Measurements from ENCODE around the gene SNX7. TPM values are rescaled to one million over a fixed set of nuclear protein-coding genes. Genes with fewer than 3 reads are reported as not detected.

The SNX7 gene
- total and polyA plus RNA-seq, 2 donors (not counting 1 experiment from before 2014, with no cell fraction given): not detected

- no peak overlapping the region for H3K4me3 Mint-ChIP-seq
- no peaks in the 10 kb centered on the region for H3K9me3 ChIP-seq (ENCODE audit: control extremely low read depth in 1 of 3, control insufficient read depth in 2 of 3, insufficient read depth in 1 of 3, low read length in 2 of 3)
- DNase-seq (no peak), ATAC-seq (ENCODE audit: low read depth) (no peak)
- no peak overlapping the region for H3K4me3 ChIP-seq (ENCODE audit: control extremely low read depth in 1 of 5, extremely low read depth in 1 of 5, insufficient read depth in 1 of 5, low read depth in 2 of 5, low read length in 4 of 5)
- no peak overlapping the region for H2AFZ ChIP-seq (ENCODE audit: insufficient read depth, low read depth, low read length, poor library complexity, severe bottlenecking)
- intact Hi-C loops (cut with micrococcal nuclease): no loop called here
- TF ChIP-seq CTCF (IDR thresholded peaks at IDR 0.05) (no peak), EZH2 (IDR thresholded peaks at IDR 0.05; ENCODE audit: borderline replicate concordance, insufficient read depth, low read depth, low read length, poor library complexity, severe bottlenecking) (no peak)
- no peak overlapping the region for H3K9ac ChIP-seq (ENCODE audit: low read length)
- H4K20me1 ChIP-seq (ENCODE audit: control insufficient read depth, insufficient read depth, low read length, poor library complexity, severe bottlenecking): no peaks in the 10 kb centered on the region
- H3K27me3 ChIP-seq (replicated peaks in 1 of 4; ENCODE audit: control extremely low read depth in 1 of 4, control insufficient read depth in 3 of 4, insufficient read depth in 4 of 4, low read length in 3 of 4): no peaks in the 10 kb centered on the region
- H3K4me1 Mint-ChIP-seq: no peaks in the 10 kb centered on the region
- no peaks in the 10 kb centered on the region for H3K36me3 ChIP-seq (replicated peaks in 1 of 2; ENCODE audit: control extremely low read depth in 1 of 2, control insufficient read depth in 1 of 2, extremely low read depth in 1 of 2, insufficient read depth in 2 of 2, low read length in 1 of 2)
- no CpG with 5 or more reads among the region's 2 CpGs for WGBS (ENCODE audit: insufficient coverage)
- no peak overlapping the region for H3K27ac Mint-ChIP-seq
- ChIA-PET POLR2A (no interaction called here), CTCF (interaction anchor here (1.2 kb wide), 1 partner anchor 10 kb away, joined by 3 read pairs; no protein-coding TSS in a partner anchor)
- no peaks in the 10 kb centered on the region for H3K4me1 ChIP-seq (ENCODE audit: control insufficient read depth in 2 of 2, insufficient read depth in 2 of 2, low read length in 2 of 2)
- no peak overlapping the region for H3K4me2 ChIP-seq (replicated peaks; ENCODE audit: low read depth, low read length, poor library complexity, severe bottlenecking)
- no peaks in the 10 kb centered on the region for H3K79me2 ChIP-seq (ENCODE audit: control insufficient read depth, insufficient read depth, low read length)
- H3K27me3 Mint-ChIP-seq: no peaks in the 10 kb centered on the region
- no peak overlapping the region for H3K27ac ChIP-seq (ENCODE audit: low read length in 2 of 2)
- no peaks in the 10 kb centered on the region for H3K9me3 Mint-ChIP-seq (ENCODE audit: insufficient read depth)
Observed at GRCh38 chr1:98705591-98705990, 44.1 kb downstream of the SNX7 start.

- H2AFZ ChIP-seq (ENCODE audit: insufficient read depth, low read depth, low read length, poor library complexity, severe bottlenecking): no peak overlapping the region
- TF ChIP-seq EZH2 (IDR thresholded peaks at IDR 0.05; ENCODE audit: borderline replicate concordance, insufficient read depth, low read depth, low read length, poor library complexity, severe bottlenecking): no peak
- TF ChIP-seq CTCF (IDR thresholded peaks at IDR 0.05): no peak
- no peaks in the 10 kb centered on the region for H3K36me3 ChIP-seq (replicated peaks in 1 of 2; ENCODE audit: control extremely low read depth in 1 of 2, control insufficient read depth in 1 of 2, extremely low read depth in 1 of 2, insufficient read depth in 2 of 2, low read length in 1 of 2)
- H3K4me1 Mint-ChIP-seq: no peaks in the 10 kb centered on the region
- intact Hi-C loops (cut with micrococcal nuclease): no loop called here
- ATAC-seq (ENCODE audit: low read depth) (no peak), DNase-seq (no peak)
- H3K4me3 ChIP-seq (ENCODE audit: control extremely low read depth in 1 of 5, extremely low read depth in 1 of 5, insufficient read depth in 1 of 5, low read depth in 2 of 5, low read length in 4 of 5): no peak overlapping the region
- H3K9me3 ChIP-seq (ENCODE audit: control extremely low read depth in 1 of 3, control insufficient read depth in 2 of 3, insufficient read depth in 1 of 3, low read length in 2 of 3): peaks cover 0 to 2% (median 0%) of the 10 kb centered on the region in 3 donors
- no peak overlapping the region for H3K27ac ChIP-seq (ENCODE audit: low read length in 2 of 2)
- no peaks in the 10 kb centered on the region for H4K20me1 ChIP-seq (ENCODE audit: control insufficient read depth, insufficient read depth, low read length, poor library complexity, severe bottlenecking)
- no peaks in the 10 kb centered on the region for H3K27me3 Mint-ChIP-seq
- H3K9ac ChIP-seq (ENCODE audit: low read length): no peak overlapping the region
- no peak overlapping the region for H3K4me2 ChIP-seq (replicated peaks; ENCODE audit: low read depth, low read length, poor library complexity, severe bottlenecking)
- no peak overlapping the region for H3K27ac Mint-ChIP-seq
- ChIA-PET CTCF (no interaction called here), POLR2A (no interaction called here)
- H3K4me1 ChIP-seq (ENCODE audit: control insufficient read depth in 2 of 2, insufficient read depth in 2 of 2, low read length in 2 of 2): no peaks in the 10 kb centered on the region
- WGBS (ENCODE audit: insufficient coverage): 75% methylated on average over 4 of the region's 4 CpGs
- H3K4me3 Mint-ChIP-seq: no peak overlapping the region
- H3K27me3 ChIP-seq (replicated peaks in 1 of 4; ENCODE audit: control extremely low read depth in 1 of 4, control insufficient read depth in 3 of 4, insufficient read depth in 4 of 4, low read length in 3 of 4): no peaks in the 10 kb centered on the region
- no peaks in the 10 kb centered on the region for H3K79me2 ChIP-seq (ENCODE audit: control insufficient read depth, insufficient read depth, low read length)
- H3K9me3 Mint-ChIP-seq (ENCODE audit: insufficient read depth): no peaks in the 10 kb centered on the region
Observed at GRCh38 chr1:98706173-98706843, 44.8 kb downstream of the SNX7 start.
